GM19035 (cell line): ENCODE results near the gene ZNF385B.

Experiments used
- ATAC-seq: cut with Tn5 transposase; IDR thresholded peaks from one replicate; pipeline ENCODE4 v1.9.1; 2021; ENCODE audit not compliant: unreplicated experiment

Gene ZNF385B

DNA sequence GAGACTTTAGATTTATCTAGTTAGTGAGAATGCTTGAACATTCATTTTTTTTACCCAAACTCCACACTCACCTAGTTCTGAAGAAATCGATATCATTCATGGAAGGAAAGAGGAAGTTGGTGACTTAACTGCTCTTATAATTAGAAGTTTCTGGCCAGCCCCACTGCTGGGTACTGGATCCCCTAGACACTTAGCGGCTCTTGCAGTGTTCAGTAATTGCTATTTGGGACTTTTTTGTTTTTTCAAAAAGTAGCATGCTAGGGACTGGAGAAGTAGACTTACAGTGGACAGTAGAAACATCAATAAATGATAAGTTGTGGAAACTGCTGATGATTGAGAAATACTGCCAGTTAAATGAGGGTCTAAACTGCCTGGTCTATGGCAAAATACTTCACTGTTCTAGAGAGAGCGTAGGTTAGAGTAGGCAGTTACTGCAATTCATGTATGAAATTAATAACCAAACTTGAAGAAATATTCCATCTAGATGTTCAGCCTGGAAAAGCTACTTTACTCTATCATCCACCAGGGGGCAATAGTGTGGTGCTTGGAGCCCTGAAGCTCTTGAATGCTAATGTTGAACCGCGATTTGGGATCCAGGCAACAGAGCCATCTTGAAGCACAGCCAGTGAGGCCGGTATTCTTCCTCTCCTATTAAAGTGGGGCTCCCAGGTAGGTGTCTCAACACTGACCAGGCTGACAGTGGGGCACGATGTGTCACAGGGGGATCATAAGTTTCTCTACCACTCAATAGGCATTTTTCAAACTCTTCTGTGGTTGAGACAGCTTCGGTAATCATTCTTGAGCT, 450.7 kb downstream of the ZNF385B start:
- ATAC-seq, result peak; percentile 85

DNA sequence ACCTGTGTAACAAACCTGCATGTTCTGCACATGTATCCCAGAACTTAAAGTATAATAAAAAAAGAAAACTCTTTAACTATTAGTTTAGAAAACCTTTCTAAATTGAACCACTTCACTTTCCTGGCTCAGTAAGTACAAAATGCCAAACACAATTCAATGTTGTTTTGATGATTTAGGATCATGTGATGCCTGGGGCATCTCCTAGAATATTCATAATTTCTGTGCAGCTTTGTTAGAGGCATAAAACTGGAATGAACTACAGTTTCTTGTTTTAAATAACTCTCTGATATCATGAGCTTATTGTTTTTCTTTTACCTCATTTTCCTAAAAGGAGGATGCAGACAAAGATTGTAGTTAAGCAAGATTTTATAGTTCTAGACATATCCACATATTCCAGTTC, 457.8 kb downstream of the ZNF385B start:
- no peak for ATAC-seq

DNA sequence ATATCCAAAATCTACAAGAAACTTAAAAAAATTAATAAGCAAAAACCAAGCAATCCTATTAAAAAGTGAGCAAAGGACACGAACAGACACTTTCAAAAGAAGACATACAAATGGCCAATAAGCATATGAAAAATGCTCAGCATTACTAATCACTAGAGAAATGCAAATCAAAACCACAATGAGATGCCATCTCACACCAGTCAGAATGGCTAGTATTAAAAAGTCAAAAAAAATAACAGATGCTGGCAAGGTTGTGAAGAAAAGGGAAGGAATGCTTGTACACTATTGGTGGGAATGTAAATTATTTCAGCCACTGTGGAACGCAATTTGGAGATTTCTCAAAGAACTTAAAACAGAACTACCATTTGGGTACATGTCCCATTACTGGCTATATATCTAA, 467.9 kb downstream of the ZNF385B start:
- ATAC-seq, result no peak
